ENCODE measurements around the gene MAT2B.

MAT2B gene

GRCh38 chr5:163561339-163561738 lies 55.9 kb downstream of the MAT2B start:
- Histone ChIP-seq H3K27ac (no peak overlapping the region), H3K9me3 (no peaks in the 10 kb centered on the region), H3K4me1 (ENCODE audit: control insufficient read depth in 1 of 2, insufficient read depth in 1 of 2, low read depth in 1 of 2, low read length in 1 of 2) (peaks cover 0 to 5% of the 10 kb centered on the region in 2 experiments), H3K27me3 (peaks cover 35% of the 10 kb centered on the region), H3K4me3 (ENCODE audit: low read depth in 1 of 2, low read length in 1 of 2) (no peak overlapping the region), H3K36me3 (no peaks in the 10 kb centered on the region)
- TF ChIP-seq, protein P1, sequence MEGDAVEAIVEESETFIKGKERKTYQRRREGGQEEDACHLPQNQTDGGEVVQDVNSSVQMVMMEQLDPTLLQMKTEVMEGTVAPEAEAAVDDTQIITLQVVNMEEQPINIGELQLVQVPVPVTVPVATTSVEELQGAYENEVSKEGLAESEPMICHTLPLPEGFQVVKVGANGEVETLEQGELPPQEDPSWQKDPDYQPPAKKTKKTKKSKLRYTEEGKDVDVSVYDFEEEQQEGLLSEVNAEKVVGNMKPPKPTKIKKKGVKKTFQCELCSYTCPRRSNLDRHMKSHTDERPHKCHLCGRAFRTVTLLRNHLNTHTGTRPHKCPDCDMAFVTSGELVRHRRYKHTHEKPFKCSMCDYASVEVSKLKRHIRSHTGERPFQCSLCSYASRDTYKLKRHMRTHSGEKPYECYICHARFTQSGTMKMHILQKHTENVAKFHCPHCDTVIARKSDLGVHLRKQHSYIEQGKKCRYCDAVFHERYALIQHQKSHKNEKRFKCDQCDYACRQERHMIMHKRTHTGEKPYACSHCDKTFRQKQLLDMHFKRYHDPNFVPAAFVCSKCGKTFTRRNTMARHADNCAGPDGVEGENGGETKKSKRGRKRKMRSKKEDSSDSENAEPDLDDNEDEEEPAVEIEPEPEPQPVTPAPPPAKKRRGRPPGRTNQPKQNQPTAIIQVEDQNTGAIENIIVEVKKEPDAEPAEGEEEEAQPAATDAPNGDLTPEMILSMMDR (IDR thresholded peaks at IDR 0.05) = no peak

- Histone ChIP-seq H3K9me3 (no peaks in the 10 kb centered on the region), H3K4me1 (ENCODE audit: control insufficient read depth in 1 of 2, insufficient read depth in 1 of 2, low read depth in 1 of 2, low read length in 1 of 2) (peaks cover 0 to 5% of the 10 kb centered on the region in 2 experiments), H3K27ac (no peak overlapping the region), H3K27me3 (peaks cover 38% of the 10 kb centered on the region), H3K36me3 (no peaks in the 10 kb centered on the region), H3K4me3 (ENCODE audit: low read depth in 1 of 2, low read length in 1 of 2) (no peak overlapping the region)
- TF ChIP-seq, protein P1 (IDR thresholded peaks at IDR 0.05) = no peak
Measured at GRCh38 chr5:163562071-163562470, 56.7 kb downstream of the MAT2B start.

GRCh38 chr5:163563112-163563511 lies 57.7 kb downstream of the MAT2B start:
- no peak overlapping the region for H3K4me3 ChIP-seq (ENCODE audit: low read depth in 1 of 2, low read length in 1 of 2)
- H3K27me3 ChIP-seq = peaks cover 49% of the 10 kb centered on the region
- peaks cover 0 to 5% of the 10 kb centered on the region in 2 experiments for H3K4me1 ChIP-seq (ENCODE audit: control insufficient read depth in 1 of 2, insufficient read depth in 1 of 2, low read depth in 1 of 2, low read length in 1 of 2)
- TF ChIP-seq, protein P1 (IDR thresholded peaks at IDR 0.05) = no peak
- H3K36me3 ChIP-seq = no peaks in the 10 kb centered on the region
- no peak overlapping the region for H3K27ac ChIP-seq
- no peaks in the 10 kb centered on the region for H3K9me3 ChIP-seq

- Histone ChIP-seq H3K4me3 (ENCODE audit: low read depth in 1 of 2, low read length in 1 of 2) (no peak overlapping the region), H3K27ac (no peak overlapping the region), H3K36me3 (no peaks in the 10 kb centered on the region), H3K4me1 (ENCODE audit: control insufficient read depth in 1 of 2, insufficient read depth in 1 of 2, low read depth in 1 of 2, low read length in 1 of 2) (peaks cover 0 to 5% of the 10 kb centered on the region in 2 experiments), H3K9me3 (no peaks in the 10 kb centered on the region), H3K27me3 (peaks cover 50% of the 10 kb centered on the region)
- TF ChIP-seq, protein P1 (IDR thresholded peaks at IDR 0.05) = no peak
Measured at GRCh38 chr5:163563880-163564279, 58.5 kb downstream of the MAT2B start.

DNA sequence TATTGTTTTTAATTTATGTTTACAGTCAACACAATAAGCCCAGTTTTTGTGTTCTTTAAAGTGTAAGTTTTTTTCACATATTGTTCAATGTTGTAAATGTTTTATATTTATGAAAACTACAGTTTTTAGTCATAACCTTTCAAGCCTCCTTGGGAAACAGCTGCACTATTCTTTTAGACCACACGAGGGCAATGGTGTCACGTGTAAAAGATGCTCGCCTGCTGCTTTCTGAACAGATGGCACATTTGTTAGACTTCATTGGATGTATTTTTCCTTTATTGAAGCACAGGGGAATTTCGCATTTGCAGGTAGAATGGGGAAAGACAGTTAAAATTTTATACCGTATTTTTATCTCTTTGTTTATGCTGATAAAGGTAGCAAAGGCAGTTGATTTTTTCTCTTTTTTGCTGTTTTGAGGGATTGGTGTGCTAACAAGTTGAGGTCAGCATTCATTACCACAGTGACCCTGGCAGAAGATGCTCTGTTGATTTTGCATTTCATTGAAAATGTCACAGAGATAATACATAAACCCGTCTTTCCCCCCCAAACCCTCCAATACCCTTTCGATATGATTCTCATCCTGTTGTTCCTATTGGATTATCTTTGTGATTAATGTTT lies 59.0 kb downstream of the MAT2B start:
- peaks cover 56% of the 10 kb centered on the region for H3K27me3 ChIP-seq
- H3K9me3 ChIP-seq = no peaks in the 10 kb centered on the region
- TF ChIP-seq, protein P1 (IDR thresholded peaks at IDR 0.05) = peak; percentile 82
- H3K36me3 ChIP-seq = no peaks in the 10 kb centered on the region
- H3K4me3 ChIP-seq (ENCODE audit: low read depth in 1 of 2, low read length in 1 of 2) = no peak overlapping the region
- H3K27ac ChIP-seq = no peak overlapping the region
- peaks cover 0 to 5% of the 10 kb centered on the region in 2 experiments for H3K4me1 ChIP-seq (ENCODE audit: control insufficient read depth in 1 of 2, insufficient read depth in 1 of 2, low read depth in 1 of 2, low read length in 1 of 2)
